HG03108 (cell line): ENCODE results near the gene CAMK1G.

Source experiments
- ATAC-seq: cut with Tn5 transposase; IDR thresholded peaks from one replicate; pipeline ENCODE4 v1.9.1; 2021; ENCODE audit warnings: moderate library complexity; ENCODE audit not compliant: unreplicated experiment

The CAMK1G gene

DNA sequence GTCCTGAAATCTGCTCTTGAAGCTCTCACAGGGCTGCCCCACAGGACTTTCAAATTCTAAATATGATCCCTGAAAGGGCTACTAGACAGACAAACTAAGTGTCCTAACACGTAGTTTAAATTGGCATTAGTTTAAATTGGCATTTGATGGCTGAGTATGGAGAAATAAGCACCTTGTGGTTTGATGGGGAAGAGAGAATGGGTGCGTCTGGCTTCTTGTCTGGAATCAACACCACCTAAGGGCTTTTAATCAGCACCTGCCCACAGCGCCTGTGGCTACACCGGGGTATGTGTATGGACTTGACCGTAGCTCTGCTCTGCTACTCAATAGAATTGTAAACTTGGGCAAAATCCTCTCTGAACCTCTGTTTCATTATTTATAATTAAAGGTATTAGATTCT is 74.4 kb downstream of the CAMK1G start:
- ATAC-seq: no peak

DNA sequence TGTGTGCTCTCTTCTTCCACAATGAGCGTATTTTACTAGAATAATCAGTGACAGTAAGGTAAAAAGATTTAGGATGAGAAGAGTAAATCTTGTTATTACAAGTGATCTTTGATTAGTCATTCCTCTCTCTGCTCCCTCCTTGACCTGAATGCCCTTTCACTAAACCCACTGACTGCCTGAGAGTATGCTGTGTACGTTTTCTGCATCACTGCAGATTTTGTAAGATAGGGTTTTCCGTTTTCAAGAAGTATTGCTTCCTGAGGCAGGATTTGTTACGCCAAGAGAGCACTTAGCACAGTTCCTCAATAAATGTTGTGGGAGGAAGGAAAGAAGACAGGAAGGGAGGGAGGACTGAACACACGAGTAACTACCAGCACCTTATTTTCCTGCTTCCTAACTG is 76.4 kb downstream of the CAMK1G start:
- peak; percentile 80 for ATAC-seq

DNA sequence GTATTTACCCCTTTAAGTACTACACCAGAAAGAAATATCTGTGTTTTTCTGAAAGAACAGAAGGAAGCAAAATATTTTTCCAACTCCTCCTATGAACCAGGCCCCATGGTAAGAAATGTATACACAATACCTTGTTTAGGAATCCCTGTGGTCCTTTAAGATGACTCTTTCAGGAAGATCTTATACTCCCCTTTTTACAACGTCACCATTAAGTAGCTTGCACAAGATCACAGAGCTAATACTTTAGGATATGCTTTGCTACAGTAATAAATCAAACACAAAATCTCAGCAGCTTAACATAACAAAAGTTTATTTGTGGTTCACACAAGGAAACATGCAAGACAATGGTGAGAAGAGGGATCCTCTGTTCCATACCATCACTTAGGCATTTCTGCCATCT is 77.6 kb downstream of the CAMK1G start:
- ATAC-seq: no peak

DNA sequence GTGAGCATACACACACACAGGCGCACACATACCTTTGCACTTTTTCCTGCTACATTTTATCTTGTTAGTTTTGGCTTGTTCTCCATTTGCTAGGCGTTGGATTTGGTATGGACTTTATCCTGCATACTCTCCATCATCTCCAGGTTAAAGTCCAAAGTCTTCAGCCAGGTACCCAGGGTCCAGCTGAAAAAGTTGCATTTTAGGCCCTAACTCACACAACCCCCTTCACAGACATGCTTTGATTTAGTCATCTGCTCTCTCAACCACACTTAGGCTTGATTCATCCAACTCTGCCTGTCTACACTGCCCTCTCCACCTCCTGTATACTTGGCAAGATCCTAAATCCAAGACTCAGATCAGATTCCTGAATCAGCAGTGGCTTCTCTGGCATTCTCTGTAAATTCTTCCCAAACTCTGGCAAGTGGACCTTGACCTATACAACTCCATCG is 79.4 kb downstream of the CAMK1G start:
- no peak for ATAC-seq
